ENCODE results near the gene CEMIP2. TPM values are rescaled to one million over a fixed set of nuclear protein-coding genes. Genes with fewer than 3 reads are reported as not detected.

The CEMIP2 gene
- total RNA-seq, 1 experiment from 2014 or later: 16.0 TPM

DNA sequence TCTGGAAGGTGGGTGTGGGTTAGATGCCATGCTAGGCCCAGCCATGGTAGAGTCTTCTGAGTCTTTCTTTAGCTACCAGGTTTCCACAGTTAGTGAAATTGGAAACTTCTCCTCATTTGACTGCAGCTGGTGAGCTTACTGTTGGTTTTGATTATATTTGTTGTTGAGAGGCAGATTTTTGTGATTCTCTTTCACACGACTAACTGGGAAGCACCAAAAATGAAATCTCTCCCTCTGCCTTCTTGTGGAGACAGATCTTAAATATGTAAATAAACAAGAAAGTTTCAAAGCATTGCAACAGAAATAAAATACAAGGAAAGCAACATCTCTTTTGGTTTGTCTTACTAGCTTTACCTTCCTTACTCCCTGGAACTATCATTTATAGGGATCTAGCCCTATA, 122.2 kb downstream of the CEMIP2 start:
- no peak overlapping the region for H3K9ac ChIP-seq (ENCODE audit: low read length)
- no peaks in the 10 kb centered on the region for H3K27me3 ChIP-seq (ENCODE audit: low read length)
- BruUV-seq (replicated peaks): no TSS peak
- no peaks in the 10 kb centered on the region for H3F3A ChIP-seq (ENCODE audit: low read length, unreplicated experiment)
- H4K20me1 ChIP-seq (ENCODE audit: low read length): no peaks in the 10 kb centered on the region
- H3K9me2 ChIP-seq (replicated peaks; ENCODE audit: low read length): no peaks in the 10 kb centered on the region
- DNase-seq (no peak), ATAC-seq (no peak; the same call in 1 of the 2 replicates)
- no peaks in the 10 kb centered on the region for H3K36me3 ChIP-seq (ENCODE audit: low read depth, low read length)
- H3K9me3 ChIP-seq (ENCODE audit: low read length): no peaks in the 10 kb centered on the region
- ChIA-PET POLR2A (ENCODE audit: unreplicated experiment) (no interaction called here), CTCF (no interaction called here)
- H3K4me3 ChIP-seq (ENCODE audit: low read length): no peak overlapping the region
- no peak overlapping the region for H3K27ac ChIP-seq (ENCODE audit: low read length)
- H3K4me2 ChIP-seq (ENCODE audit: low read length): no peak overlapping the region
- H3K4me1 ChIP-seq (ENCODE audit: insufficient read depth, low read length): peaks cover 24% of the 10 kb centered on the region
- no peak overlapping the region for H2AFZ ChIP-seq (ENCODE audit: low read length)
- H3K79me2 ChIP-seq (ENCODE audit: low read length): no peaks in the 10 kb centered on the region
- intact Hi-C loops (cut with micrococcal nuclease): loop anchor here (5.0 kb wide), 1 partner anchor 36 kb away; no protein-coding TSS in a partner anchor
- TF ChIP-seq EZH2phosphoT487 (IDR thresholded peaks at IDR 0.05; ENCODE audit: borderline replicate concordance, low read length) (no peak), EZH2 (IDR thresholded peaks at IDR 0.05; ENCODE audit: low read length, unreplicated experiment) (no peak)
- TF ChIP-seq, protein P1, sequence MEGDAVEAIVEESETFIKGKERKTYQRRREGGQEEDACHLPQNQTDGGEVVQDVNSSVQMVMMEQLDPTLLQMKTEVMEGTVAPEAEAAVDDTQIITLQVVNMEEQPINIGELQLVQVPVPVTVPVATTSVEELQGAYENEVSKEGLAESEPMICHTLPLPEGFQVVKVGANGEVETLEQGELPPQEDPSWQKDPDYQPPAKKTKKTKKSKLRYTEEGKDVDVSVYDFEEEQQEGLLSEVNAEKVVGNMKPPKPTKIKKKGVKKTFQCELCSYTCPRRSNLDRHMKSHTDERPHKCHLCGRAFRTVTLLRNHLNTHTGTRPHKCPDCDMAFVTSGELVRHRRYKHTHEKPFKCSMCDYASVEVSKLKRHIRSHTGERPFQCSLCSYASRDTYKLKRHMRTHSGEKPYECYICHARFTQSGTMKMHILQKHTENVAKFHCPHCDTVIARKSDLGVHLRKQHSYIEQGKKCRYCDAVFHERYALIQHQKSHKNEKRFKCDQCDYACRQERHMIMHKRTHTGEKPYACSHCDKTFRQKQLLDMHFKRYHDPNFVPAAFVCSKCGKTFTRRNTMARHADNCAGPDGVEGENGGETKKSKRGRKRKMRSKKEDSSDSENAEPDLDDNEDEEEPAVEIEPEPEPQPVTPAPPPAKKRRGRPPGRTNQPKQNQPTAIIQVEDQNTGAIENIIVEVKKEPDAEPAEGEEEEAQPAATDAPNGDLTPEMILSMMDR (conservative IDR thresholded peaks at IDR 0.05; ENCODE audit: low read depth, low read length): no peak

DNA sequence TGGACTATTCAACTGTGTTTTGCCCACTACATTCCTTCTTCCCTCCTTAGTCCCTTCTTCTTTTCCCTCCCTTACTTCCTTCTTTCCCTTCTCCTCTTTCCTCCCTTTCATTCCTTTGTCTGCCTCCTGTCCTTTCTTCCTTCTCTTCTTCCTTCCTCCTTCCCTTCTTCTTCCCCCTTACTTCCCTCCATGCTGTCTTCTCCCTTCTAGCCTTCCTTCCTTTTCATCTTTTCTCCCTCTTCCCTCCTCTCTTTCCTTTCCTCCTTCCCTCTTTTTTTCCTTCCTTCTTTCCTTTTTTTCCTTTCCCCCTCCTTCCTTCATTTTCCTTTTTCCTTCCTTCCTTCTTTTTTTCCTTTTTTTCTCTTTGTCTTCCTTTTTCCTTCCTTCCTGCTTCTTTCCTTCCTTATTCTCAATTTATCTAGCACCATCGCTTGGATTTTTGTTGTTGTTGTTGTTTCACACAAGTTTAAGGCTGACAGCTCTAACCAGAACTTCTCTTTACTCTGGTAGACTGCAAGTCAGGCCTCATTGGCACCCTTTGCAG, 123.4 kb downstream of the CEMIP2 start:
- intact Hi-C loops (cut with micrococcal nuclease): loop anchor here (5.0 kb wide), 1 partner anchor 37 kb away; no protein-coding TSS in a partner anchor

GRCh38 chr9:71643330-71643729, 125.0 kb downstream of the CEMIP2 start:
- DNase-seq: peak; percentile 12
- Histone ChIP-seq H3K9ac (ENCODE audit: low read length) (no peak overlapping the region), H3K9me2 (replicated peaks; ENCODE audit: low read length) (no peaks in the 10 kb centered on the region), H3K4me3 (ENCODE audit: low read length) (no peak overlapping the region), H3K36me3 (ENCODE audit: low read depth, low read length) (no peaks in the 10 kb centered on the region), H3K27me3 (ENCODE audit: low read length) (no peaks in the 10 kb centered on the region), H3K9me3 (ENCODE audit: low read length) (no peaks in the 10 kb centered on the region), H2AFZ (ENCODE audit: low read length) (0 out of 2 replicates have a peak overlapping the region, but pooled peaks have one; percentile 6), H3K79me2 (ENCODE audit: low read length) (no peaks in the 10 kb centered on the region), H3F3A (ENCODE audit: low read length, unreplicated experiment) (no peaks in the 10 kb centered on the region), H3K4me1 (ENCODE audit: insufficient read depth, low read length) (peaks cover 24% of the 10 kb centered on the region), H3K27ac (ENCODE audit: low read length) (no peak overlapping the region), H4K20me1 (ENCODE audit: low read length) (no peaks in the 10 kb centered on the region), H3K4me2 (ENCODE audit: low read length) (no peak overlapping the region; the same call in 1 of the 2 replicates)
- intact Hi-C loops (cut with micrococcal nuclease): no loop called here
- TF ChIP-seq, protein P1 (conservative IDR thresholded peaks at IDR 0.05; ENCODE audit: low read depth, low read length): no peak
- TF ChIP-seq EZH2phosphoT487 (IDR thresholded peaks at IDR 0.05; ENCODE audit: borderline replicate concordance, low read length) (no peak), EZH2 (IDR thresholded peaks at IDR 0.05; ENCODE audit: low read length, unreplicated experiment) (no peak)
- ChIA-PET POLR2A (ENCODE audit: unreplicated experiment) (no interaction called here), CTCF (no interaction called here)
- BruUV-seq (replicated peaks): no TSS peak
- ATAC-seq: peak; percentile 46

More for the DNA sequence above, 123.4 kb downstream of the CEMIP2 start:
- BruUV-seq (replicated peaks): no TSS peak
- DNase-seq (no peak), ATAC-seq (no peak)
- no peaks in the 10 kb centered on the region for H3K9me3 ChIP-seq (ENCODE audit: low read length)
- no peaks in the 10 kb centered on the region for H3K27me3 ChIP-seq (ENCODE audit: low read length)
- no peaks in the 10 kb centered on the region for H3K36me3 ChIP-seq (ENCODE audit: low read depth, low read length)
- H3K79me2 ChIP-seq (ENCODE audit: low read length): no peaks in the 10 kb centered on the region
- no peaks in the 10 kb centered on the region for H4K20me1 ChIP-seq (ENCODE audit: low read length)
- TF ChIP-seq EZH2 (IDR thresholded peaks at IDR 0.05; ENCODE audit: low read length, unreplicated experiment): no peak
- TF ChIP-seq, protein P1 (conservative IDR thresholded peaks at IDR 0.05; ENCODE audit: low read depth, low read length): no peak
- TF ChIP-seq EZH2phosphoT487 (IDR thresholded peaks at IDR 0.05; ENCODE audit: borderline replicate concordance, low read length): no peak
- no peak overlapping the region for H3K9ac ChIP-seq (ENCODE audit: low read length)
- no peak overlapping the region for H3K4me3 ChIP-seq (ENCODE audit: low read length)
- no peaks in the 10 kb centered on the region for H3K9me2 ChIP-seq (replicated peaks; ENCODE audit: low read length)
- no peaks in the 10 kb centered on the region for H3F3A ChIP-seq (ENCODE audit: low read length, unreplicated experiment)
- H3K4me2 ChIP-seq (ENCODE audit: low read length): no peak overlapping the region
- POLR2A ChIA-PET (ENCODE audit: unreplicated experiment): no interaction called here
- CTCF ChIA-PET: no interaction called here
- peaks cover 24% of the 10 kb centered on the region for H3K4me1 ChIP-seq (ENCODE audit: insufficient read depth, low read length)
- no peak overlapping the region for H2AFZ ChIP-seq (ENCODE audit: low read length)
- H3K27ac ChIP-seq (ENCODE audit: low read length): no peak overlapping the region
